K562 (cell line): ENCODE measurements around the gene AGBL1. TPM values are rescaled to one million over a fixed set of nuclear protein-coding genes. Genes with fewer than 3 reads are reported as not detected.

Source experiments
- ATAC-seq: fragments of 200-7000 bp; cut with Tn5 transposase; 3 replicates; pipeline ENCODE4 v1.9.1; 2020; ENCODE audit warnings: moderate library complexity
- BruUV-seq: library from RNA; stranded (reverse); fragments of 400-500 nt; replicated peaks from 2 replicates; lab custom pipeline; 2021; lab: Mats Ljungman, UMichigan
- CTCF ChIA-PET: fragments of 300-600 bp; formaldehyde crosslinking; extraction: SDS; loops from one replicate; lab custom pipeline; 2021; ENCODE audit warnings: low intra/inter-chr PET ratio; lab: Yijun Ruan, JAX
- POLR2A ChIA-PET: fragments of 300-600, 350-650 bp; sonication (Branson Sonifier 250); formaldehyde crosslinking; extraction: SDS; loops from one replicate; lab custom pipeline; 2021; ENCODE audit warnings: antibody characterized with exemption, inconsistent platforms; lab: Yijun Ruan, JAX
- DNase-seq, 4 experiments: peaks; one replicate each; pipeline versions ENCODE4 v3.0.0 to v3.0.0-alpha.2; 2011 to 2018; ENCODE audit warnings: low spot score in 3 of 4, mixed read lengths in 3 of 4; ENCODE audit errors: extremely low read depth in 1 of 4
- FAIRE-seq: peaks from 2 replicates; lab custom pipeline; 2011; peaks lifted over from hg19 to GRCh38; lab: Jason Lieb, UNC
- H2AFZ ChIP-seq: 2 replicates; pipeline ENCODE4 v1.6.0; 2011; ENCODE audit warnings: low read depth, low read length, control low read depth, inconsistent platforms
- H3K27ac ChIP-seq: fragments of 200-600 bp; 3 replicates; pipeline ENCODE4 v1.8.0; 2011; ENCODE audit warnings: low read depth, mild to moderate bottlenecking, control low read depth, inconsistent platforms, low read length, moderate library complexity, mixed read lengths; ENCODE audit errors: extremely low read depth
- H3K27me3 ChIP-seq, 2 experiments: fragments of 300-600 bp in 1 of 2; 2 replicates in 1 of 2; 3 replicates in 1 of 2; pipeline versions ENCODE4 v1.6.0 to v1.8.0; 2011; ENCODE audit warnings: inconsistent platforms in 2 of 2, low read length in 2 of 2, mild to moderate bottlenecking in 1 of 2, mixed read lengths in 1 of 2, moderate library complexity in 1 of 2; ENCODE audit not compliant: control insufficient read depth in 2 of 2, insufficient read depth in 2 of 2
- H3K36me3 ChIP-seq: fragments of 300-600 bp; 3 replicates; pipeline ENCODE4 v1.8.0; 2011; ENCODE audit warnings: mild to moderate bottlenecking, low read length, inconsistent platforms; ENCODE audit not compliant: control insufficient read depth, insufficient read depth
- H3K4me1 ChIP-seq, 2 experiments: fragments of 200-600 bp in 1 of 2; replicated peaks in 1 of 2; 2 replicates in 1 of 2; 3 replicates in 1 of 2; pipeline versions ENCODE4 v1.5.1 to v1.8.0; 2011; ENCODE audit warnings: inconsistent platforms in 2 of 2, low read length in 2 of 2, mild to moderate bottlenecking in 1 of 2, mixed read lengths in 1 of 2, moderate library complexity in 1 of 2; ENCODE audit not compliant: control insufficient read depth in 2 of 2, insufficient read depth in 2 of 2
- H3K4me2 ChIP-seq: 2 replicates; pipeline ENCODE4 v1.6.1; 2011; ENCODE audit warnings: low read length, control low read depth, inconsistent platforms, mixed read lengths; ENCODE audit not compliant: insufficient read depth
- H3K4me3 ChIP-seq: fragments of 200-600 bp; sonication (generic), shearing (Covaris generic); 2 replicates; pipeline ENCODE4 v1.5.1; 2016; ENCODE audit warnings: control low read depth, inconsistent platforms
- H3K79me2 ChIP-seq: fragments of 200-600 bp; 3 replicates; pipeline ENCODE4 v1.8.0; 2011; ENCODE audit warnings: low read length, inconsistent platforms; ENCODE audit not compliant: control insufficient read depth, insufficient read depth
- H3K9ac ChIP-seq, 2 experiments: 2 replicates each; pipeline versions ENCODE4 v1.6.0 to v1.6.1; 2011; ENCODE audit warnings: low read depth in 2 of 2, low read length in 2 of 2, control low read depth in 1 of 2, inconsistent platforms in 1 of 2, mild to moderate bottlenecking in 1 of 2, mixed read lengths in 1 of 2; ENCODE audit not compliant: insufficient read depth in 1 of 2
- H3K9me1 ChIP-seq: one replicate; pipeline ENCODE4 v1.6.0; 2011; ENCODE audit warnings: inconsistent platforms, mild to moderate bottlenecking, low read length, moderate library complexity; ENCODE audit not compliant: control insufficient read depth, insufficient read depth
- H3K9me3 ChIP-seq: replicated peaks from 2 replicates; pipeline ENCODE4 v1.5.1; 2011; ENCODE audit warnings: low read depth, low read length, inconsistent platforms; ENCODE audit not compliant: control insufficient read depth, insufficient read depth
- H4K20me1 ChIP-seq: replicated peaks from 2 replicates; pipeline ENCODE4 v1.6.1; 2011; ENCODE audit warnings: low read length, inconsistent platforms, mixed read lengths; ENCODE audit not compliant: control insufficient read depth, insufficient read depth
- DACH1 ChIP-seq: fragments of 450-650 bp; IDR thresholded peaks from 2 replicates; pipeline ENCODE4 v1.6.1; 2018; ENCODE audit not compliant: partially characterized antibody
- MEF2D ChIP-seq: conservative IDR thresholded peaks from 2 replicates; pipeline ENCODE4 v1.6.1; 2016; ENCODE audit warnings: low read depth, missing genetic modification characterization, missing compliant biosample characterization
- POLR2AphosphoS5 ChIP-seq: IDR thresholded peaks from 2 replicates; pipeline ENCODE4 v1.6.1; 2011; ENCODE audit warnings: mild to moderate bottlenecking, low read depth, low read length, moderate library complexity; ENCODE audit not compliant: control insufficient read depth, insufficient read depth
- SIX5 ChIP-seq, 2 experiments: IDR thresholded peaks; 2 replicates each; pipeline ENCODE4 v1.6.1; 2011; ENCODE audit warnings: low read length in 2 of 2, borderline replicate concordance in 1 of 2, low read depth in 1 of 2, mild to moderate bottlenecking in 1 of 2, moderate library complexity in 1 of 2; ENCODE audit not compliant: insufficient read depth in 1 of 2
- STAT5B ChIP-seq: fragments of 250-450 bp; sonication (Bioruptor Pico); IDR thresholded peaks from 2 replicates; pipeline ENCODE4 v1.8.0; 2021; ENCODE audit warnings: mild to moderate bottlenecking, inconsistent platforms
- TEAD4 ChIP-seq, 2 experiments: sonication (generic) in 1 of 2; formaldehyde crosslinking in 1 of 2; IDR thresholded peaks; 2 replicates each; pipeline versions ENCODE4 v1.6.1 to v1.8.0; 2012 to 2022; ENCODE audit warnings: borderline replicate concordance in 1 of 2, inconsistent platforms in 1 of 2, low read length in 1 of 2, mild to moderate bottlenecking in 1 of 2, missing genetic modification reagents in 1 of 2
- ZSCAN29 ChIP-seq: fragments of 450-650 bp; IDR thresholded peaks from 2 replicates; pipeline ENCODE4 v1.6.1; 2017
- WGBS: fragments of 100-300 bp; shearing (Covaris generic); methylation state at CpG from one replicate; pipeline ENCODE4 v1.1.6; 2016; ENCODE audit warnings: low coverage, mixed read lengths; ENCODE audit not compliant: insufficient coverage; ENCODE audit errors: missing lambda C conversion rate; 5-methylcytosine and 5-hydroxymethylcytosine counted together
- in situ Hi-C: fragments of 300-500 bp; cut with MboI; formaldehyde crosslinking; loops from 4 replicates; pipeline ENCODE4 v1.15.0; 2018; ENCODE audit warnings: inconsistent platforms, mixed read lengths
- intact Hi-C: fragments of 100-400 bp; cut with micrococcal nuclease; formaldehyde crosslinking; loops from 2 replicates; pipeline ENCODE4 v1.14.2; 2022
- polyA plus RNA-seq, 8 experiments: library from polyadenylated mRNA; depleted of rRNA in 4 of 8; stranded (reverse) in 5 of 8; unstranded in 3 of 8; fragments of >200 nt; fragmentation: Nextera tagmentation in 2 of 8; fragmentation: Illumina TruSeq in 1 of 8; extraction: Ambion mirVana in 2 of 8; extraction: Trizol in 1 of 8; gene quantifications; 2 replicates each; pipeline versions ENCODE4 v1.2.1 to v1.2.3, GENCODE V29; 2011 to 2014; ENCODE audit warnings: inconsistent platforms in 1 of 8, missing spikeins in 1 of 8
- total RNA-seq, 7 experiments: library from RNA; depleted of rRNA in 6 of 7; stranded (reverse); fragments of >200 nt in 6 of 7; fragmentation: Illumina TruSeq in 2 of 7; extraction: Trizol in 2 of 7; gene quantifications; 2 replicates each; pipeline versions ENCODE4 v1.2.1 to v1.2.3, GENCODE V29; 2011 to 2021; ENCODE audit warnings: low replicate concordance in 1 of 7
- TF ChIP-seq, protein P1 (sequence below): fragments of 450-650 bp; formaldehyde crosslinking; conservative IDR thresholded peaks from 2 replicates; pipeline ENCODE4 v1.4.0; 2022; ENCODE audit warnings: mild to moderate bottlenecking, missing genetic modification characterization
- TF ChIP-seq, protein P2 (sequence below), 3 experiments: fragments of 200-800 bp in 1 of 3; sonication (Bioruptor generic) in 1 of 3; sonication (generic) in 1 of 3; formaldehyde crosslinking in 1 of 3; IDR thresholded peaks; 2 replicates each; pipeline versions ENCODE4 v1.6.1 to v1.8.0; 2016 to 2022; ENCODE audit warnings: mild to moderate bottlenecking in 2 of 3, missing compliant biosample characterization in 2 of 3, missing genetic modification characterization in 2 of 3, missing genetic modification reagents in 1 of 3
- TF ChIP-seq, protein P3 (sequence below): fragments of 250-450 bp; sonication (Bioruptor Pico); IDR thresholded peaks from 2 replicates; pipeline ENCODE4 v1.5.0; 2021; ENCODE audit warnings: mild to moderate bottlenecking, borderline replicate concordance

The AGBL1 gene
- total and polyA plus RNA-seq, 9 of the 15 experiments (the other 6 are each of a cell fraction or from before 2014, with no cell fraction given): not detected

DNA sequence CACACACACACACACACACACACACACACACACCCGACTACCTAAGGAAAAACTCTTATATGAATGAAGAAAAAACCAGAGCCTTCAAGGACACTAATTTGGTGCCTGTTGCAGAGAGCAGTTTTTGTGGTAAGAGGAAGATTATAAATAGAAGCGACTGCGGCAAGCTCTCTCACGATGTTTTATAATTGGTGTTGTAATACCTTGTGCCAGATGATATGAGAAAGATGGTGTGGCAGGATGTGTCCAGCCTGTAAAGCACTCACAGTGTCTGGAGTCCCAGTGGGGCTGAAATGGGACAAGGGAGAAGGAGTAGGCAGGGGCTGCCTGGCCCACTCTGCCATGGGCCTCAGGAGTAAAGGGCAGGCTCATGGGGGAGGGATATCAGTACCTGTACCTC lies 839.9 kb downstream of the AGBL1 start:
- ChIA-PET CTCF (no interaction called here), POLR2A (no interaction called here)
- Histone ChIP-seq H3K9ac (no peak overlapping the region), H3K4me3 (no peak overlapping the region), H3K27ac (no peak overlapping the region), H3K9me1 (no peaks in the 10 kb centered on the region), H3K9me3 (no peaks in the 10 kb centered on the region), H3K4me2 (no peak overlapping the region), H4K20me1 (no peaks in the 10 kb centered on the region), H2AFZ (no peak overlapping the region), H3K79me2 (no peaks in the 10 kb centered on the region), H3K4me1 (no peaks in the 10 kb centered on the region), H3K27me3 (no peaks in the 10 kb centered on the region), H3K36me3 (no peaks in the 10 kb centered on the region)
- DNase-seq (no peak), FAIRE-seq (no peak), ATAC-seq (no peak)
- TF ChIP-seq, protein P1, sequence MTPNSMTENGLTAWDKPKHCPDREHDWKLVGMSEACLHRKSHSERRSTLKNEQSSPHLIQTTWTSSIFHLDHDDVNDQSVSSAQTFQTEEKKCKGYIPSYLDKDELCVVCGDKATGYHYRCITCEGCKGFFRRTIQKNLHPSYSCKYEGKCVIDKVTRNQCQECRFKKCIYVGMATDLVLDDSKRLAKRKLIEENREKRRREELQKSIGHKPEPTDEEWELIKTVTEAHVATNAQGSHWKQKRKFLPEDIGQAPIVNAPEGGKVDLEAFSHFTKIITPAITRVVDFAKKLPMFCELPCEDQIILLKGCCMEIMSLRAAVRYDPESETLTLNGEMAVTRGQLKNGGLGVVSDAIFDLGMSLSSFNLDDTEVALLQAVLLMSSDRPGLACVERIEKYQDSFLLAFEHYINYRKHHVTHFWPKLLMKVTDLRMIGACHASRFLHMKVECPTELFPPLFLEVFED (CRISPR knock-in tag): no peak
- TF ChIP-seq, protein P2, sequence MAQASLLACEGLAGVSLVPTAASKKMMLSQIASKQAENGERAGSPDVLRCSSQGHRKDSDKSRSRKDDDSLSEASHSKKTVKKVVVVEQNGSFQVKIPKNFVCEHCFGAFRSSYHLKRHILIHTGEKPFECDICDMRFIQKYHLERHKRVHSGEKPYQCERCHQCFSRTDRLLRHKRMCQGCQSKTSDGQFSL (CRISPR knock-in tag; IDR thresholded peaks at IDR 0.05): no peak
- TF ChIP-seq, protein P2 (tag; IDR thresholded peaks at IDR 0.05): no peak
- TF ChIP-seq SIX5 (IDR thresholded peaks at IDR 0.05; ENCODE audit: borderline replicate concordance in 1 of 2, insufficient read depth in 1 of 2, low read depth in 1 of 2, low read length in 2 of 2): no peak
- no peak for TF ChIP-seq DACH1
- TF ChIP-seq, protein P3, sequence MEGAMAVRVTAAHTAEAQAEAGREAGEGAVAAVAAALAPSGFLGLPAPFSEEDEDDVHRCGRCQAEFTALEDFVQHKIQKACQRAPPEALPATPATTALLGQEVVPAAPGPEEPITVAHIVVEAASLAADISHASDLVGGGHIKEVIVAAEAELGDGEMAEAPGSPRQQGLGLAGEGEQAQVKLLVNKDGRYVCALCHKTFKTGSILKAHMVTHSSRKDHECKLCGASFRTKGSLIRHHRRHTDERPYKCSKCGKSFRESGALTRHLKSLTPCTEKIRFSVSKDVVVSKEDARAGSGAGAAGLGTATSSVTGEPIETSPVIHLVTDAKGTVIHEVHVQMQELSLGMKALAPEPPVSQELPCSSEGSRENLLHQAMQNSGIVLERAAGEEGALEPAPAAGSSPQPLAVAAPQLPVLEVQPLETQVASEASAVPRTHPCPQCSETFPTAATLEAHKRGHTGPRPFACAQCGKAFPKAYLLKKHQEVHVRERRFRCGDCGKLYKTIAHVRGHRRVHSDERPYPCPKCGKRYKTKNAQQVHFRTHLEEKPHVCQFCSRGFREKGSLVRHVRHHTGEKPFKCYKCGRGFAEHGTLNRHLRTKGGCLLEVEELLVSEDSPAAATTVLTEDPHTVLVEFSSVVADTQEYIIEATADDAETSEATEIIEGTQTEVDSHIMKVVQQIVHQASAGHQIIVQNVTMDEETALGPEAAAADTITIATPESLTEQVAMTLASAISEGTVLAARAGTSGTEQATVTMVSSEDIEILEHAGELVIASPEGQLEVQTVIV: no peak
- no peak for TF ChIP-seq STAT5B (CRISPR knock-in tag)
- TF ChIP-seq TEAD4 (IDR thresholded peaks at IDR 0.05; ENCODE audit: low read length): no peak
- no peak for TF ChIP-seq TEAD4 (CRISPR knock-in tag; IDR thresholded peaks at IDR 0.05; ENCODE audit: borderline replicate concordance)
- TF ChIP-seq ZSCAN29: no peak
- TF ChIP-seq MEF2D (tag): no peak
- TF ChIP-seq POLR2AphosphoS5: no peak
- no TSS peak for BruUV-seq
- WGBS: 2% methylated on average over 4 of the region's 4 CpGs
- in situ Hi-C loops (loop anchor here (25.0 kb wide), 1 partner anchor 1318 kb away; no protein-coding TSS in a partner anchor), intact Hi-C loops (loop anchor here (5.0 to 10.0 kb wide), 3 partner anchors 1065 to 1533 kb away; no protein-coding TSS in a partner anchor)
